GM10248 (cell line): ENCODE measurements around the gene JOSD2.
"Not testable (repeated sequence)": the region's sequence is repeated elsewhere in the genome, so short reads cannot be mapped to it uniquely, and the experiment has no call there.

Experiments
- CTCF ChIA-PET: fragments of 300-600 bp; sonication (Branson Sonifier 250); formaldehyde crosslinking; extraction: SDS; loops from one replicate; lab custom pipeline; 2021; ENCODE audit warnings: antibody characterized with exemption; lab: Yijun Ruan, JAX
- POLR2A ChIA-PET: fragments of 350-650 bp; sonication (Branson Sonifier 250); formaldehyde crosslinking; extraction: SDS; loops from one replicate; lab custom pipeline; 2020; ENCODE audit warnings: antibody characterized with exemption; lab: Yijun Ruan, JAX
- DNase-seq: peaks from one replicate; pipeline ENCODE4 v3.0.0; 2012; ENCODE audit errors: extremely low spot score
- CTCF ChIP-seq: IDR thresholded peaks from 2 replicates; pipeline ENCODE4 v1.5.1; 2012; ENCODE audit warnings: mild to moderate bottlenecking, low read depth; ENCODE audit errors: extremely low read depth, missing control alignments, control extremely low read depth

JOSD2 gene

GRCh38 chr19:50476907-50477238, 34.1 kb downstream of the JOSD2 start:
- ChIA-PET POLR2A (no interaction called here), CTCF (interaction anchor here (1.2 kb wide), 1 partner anchor 120 kb away, joined by 3 read pairs; no protein-coding TSS in a partner anchor)
- no peak for DNase-seq
- no peak for TF ChIP-seq CTCF

GRCh38 chr19:50476224-50476906, 34.6 kb downstream of the JOSD2 start, which contains the start of the genes EMC10 and GARIN5A:
Gene EMC10 (plus strand): TSS chr19:50476507. CDS start chr19:50476545, 38 bp downstream.
Gene GARIN5A (minus strand): TSS chr19:50476848. CDS start chr19:50476388, 460 bp downstream.
- ChIA-PET CTCF (interaction anchor here (1.2 kb wide), 1 partner anchor 119 kb away, joined by 3 read pairs; no protein-coding TSS in a partner anchor), POLR2A (no interaction called here)
- peak; percentile 100 for DNase-seq
- no peak for TF ChIP-seq CTCF

GRCh38 chr19:50475736-50476223, 35.2 kb downstream of the JOSD2 start:
- ChIA-PET POLR2A (no interaction called here), CTCF (interaction anchor here (1.6 to 2.9 kb wide), 2 partner anchors 9 to 14 kb away, joined by 5 to 23 read pairs; no protein-coding TSS in a partner anchor)
- DNase-seq, result no peak
- TF ChIP-seq CTCF, result no peak

- POLR2A ChIA-PET, result no interaction called here
Observed at GRCh38 chr19:50475101-50475568, 35.9 kb downstream of the JOSD2 start.

GRCh38 chr19:50473336-50473735, 37.7 kb downstream of the JOSD2 start:
- DNase-seq, POLR2A ChIA-PET: not testable (repeated sequence)
- CTCF ChIA-PET, result interaction anchor here (1.8 to 2.9 kb wide), 2 partner anchors 12 to 105 kb away, joined by 9 to 23 read pairs; no protein-coding TSS in a partner anchor

More at GRCh38 chr19:50475101-50475568, 35.9 kb downstream of the JOSD2 start:
- CTCF ChIA-PET, result interaction anchor here (1.0 to 2.9 kb wide), 4 partner anchors 9 to 118 kb away, joined by 3 to 23 read pairs (median 4); no protein-coding TSS in a partner anchor
- TF ChIP-seq CTCF, result no peak
- no peak for DNase-seq

- TF ChIP-seq CTCF, result no peak
- ChIA-PET CTCF (no interaction called here), POLR2A (interaction anchor here (0.6 kb wide), 1 partner anchor 54 kb away, joined by 5 read pairs; no protein-coding TSS in a partner anchor)
- DNase-seq, result no peak
Observed at GRCh38 chr19:50468818-50469217, 42.2 kb downstream of the JOSD2 start.

- CTCF ChIA-PET, result no interaction called here
- no peak for TF ChIP-seq CTCF
- POLR2A ChIA-PET, result no interaction called here
- DNase-seq, result no peak
Observed at GRCh38 chr19:50467566-50467965, 43.4 kb downstream of the JOSD2 start.
